NB4 (cell line): ENCODE data around the gene PSMB2.

ENCODE experiments used
- CTCF ChIP-seq: IDR thresholded peaks from one replicate; pipeline ENCODE4 v1.5.1; 2012; ENCODE audit warnings: low read depth, low read length
- POLR2A ChIP-seq: IDR thresholded peaks from 2 replicates; pipeline ENCODE4 v1.6.1; 2011; ENCODE audit warnings: mild to moderate bottlenecking; ENCODE audit not compliant: insufficient read length; ENCODE audit errors: extremely low read depth

DNA sequence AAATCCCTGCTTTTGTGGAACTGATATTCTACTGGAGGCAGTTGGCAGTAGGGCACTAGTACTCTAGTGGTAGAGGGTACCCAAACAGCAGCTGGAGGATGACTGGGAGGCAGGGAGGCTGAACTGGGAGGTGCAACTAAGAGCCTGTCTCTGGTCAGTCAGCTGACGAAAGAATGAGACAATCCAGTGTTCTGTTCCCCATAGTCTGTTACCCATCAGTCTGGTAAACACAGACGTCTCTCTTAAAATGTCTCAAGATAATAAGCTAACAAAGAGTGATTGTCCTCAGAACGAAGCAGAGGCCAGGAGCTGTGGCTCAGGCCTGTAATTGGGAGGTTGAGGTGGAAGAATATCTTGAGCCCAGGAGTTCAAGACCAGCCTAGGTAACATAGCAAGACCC, 37.9 kb downstream of the PSMB2 start:
- no peak for TF ChIP-seq CTCF
- no peak for TF ChIP-seq POLR2A
